NT2/D1 (cell line): ENCODE results near the gene UCP3.

Experiments used
- SUZ12 ChIP-seq: IDR thresholded peaks from 2 replicates; pipeline ENCODE4 v1.6.1; 2011; ENCODE audit not compliant: insufficient read length, insufficient read depth; ENCODE audit errors: extremely low read depth
- YY1 ChIP-seq: IDR thresholded peaks from 2 replicates; pipeline ENCODE4 v1.6.1; 2011; ENCODE audit not compliant: insufficient read length, insufficient read depth

GRCh38 chr11:73995247-73995646 is 13.6 kb downstream of the UCP3 start:
- TF ChIP-seq YY1 = no peak
- TF ChIP-seq SUZ12 = no peak
